KOPT-K1 (cell line): ENCODE results near the gene SH3BGRL2.
"Not testable (repeated sequence)": the region's sequence is repeated elsewhere in the genome, so short reads cannot be mapped to it uniquely, and the experiment has no call there.

Source experiments
- H3K27ac ChIP-seq: fragments of 200-600 bp; sonication (generic); 2 replicates; pipeline ENCODE4 v1.5.1; 2016; ENCODE audit warnings: antibody characterized with exemption, mild to moderate bottlenecking, low read depth, low read length; ENCODE audit not compliant: poor library complexity, severe bottlenecking
- H3K36me3 ChIP-seq: fragments of 200-600 bp; sonication (generic); 2 replicates; pipeline ENCODE4 v1.5.1; 2017; ENCODE audit warnings: antibody characterized with exemption, mild to moderate bottlenecking, low read length, moderate library complexity; ENCODE audit not compliant: insufficient read depth
- H3K9me3 ChIP-seq: fragments of 200-600 bp; sonication (generic); 2 replicates; pipeline ENCODE4 v1.5.1; 2017; ENCODE audit warnings: antibody characterized with exemption, low read length, mild to moderate bottlenecking; ENCODE audit not compliant: insufficient read depth, poor library complexity, severe bottlenecking

Gene SH3BGRL2

DNA sequence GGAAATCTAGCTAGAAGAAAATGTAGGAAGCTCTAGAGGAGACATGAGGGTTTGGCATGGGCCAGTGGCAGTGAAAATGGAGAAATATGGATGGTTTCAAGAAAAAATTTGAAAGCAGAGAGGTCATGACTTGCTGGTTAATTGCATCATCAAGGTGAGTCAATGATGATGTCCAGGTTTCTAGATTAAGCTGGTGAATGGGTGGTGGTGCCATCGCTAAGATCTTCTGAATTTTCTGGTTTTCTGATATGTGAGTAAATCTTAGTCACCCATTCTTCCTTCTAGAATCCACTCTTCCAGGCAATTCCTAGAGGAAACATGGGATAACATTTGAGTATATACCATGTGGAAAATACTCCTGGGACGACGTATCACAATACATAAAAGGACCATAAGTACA, 25.0 kb downstream of the SH3BGRL2 start:
- Histone ChIP-seq H3K9me3 (no peaks in the 10 kb centered on the region), H3K36me3 (no peaks in the 10 kb centered on the region), H3K27ac (no peak overlapping the region)

DNA sequence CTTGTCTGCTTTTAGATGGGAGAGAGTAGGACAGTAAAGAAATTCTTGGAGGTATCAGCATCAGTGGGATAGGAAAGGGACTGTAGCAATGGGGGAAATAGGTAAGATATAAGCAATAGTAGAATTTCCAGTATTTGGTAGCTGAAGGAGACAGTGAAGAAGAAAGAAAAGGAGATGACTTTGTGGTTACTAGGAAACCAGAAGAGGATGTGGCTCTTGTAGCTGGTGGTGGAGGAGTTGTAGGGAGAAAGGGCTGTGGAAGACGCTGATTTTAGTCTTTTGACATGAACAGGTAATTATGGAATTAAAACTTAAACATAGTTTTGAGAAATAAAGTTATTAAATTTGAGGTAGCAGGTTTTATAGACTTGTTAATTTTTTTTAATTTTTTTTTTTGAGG, 26.1 kb downstream of the SH3BGRL2 start:
- H3K36me3 ChIP-seq = no peaks in the 10 kb centered on the region
- no peak overlapping the region for H3K27ac ChIP-seq
- no peaks in the 10 kb centered on the region for H3K9me3 ChIP-seq

DNA sequence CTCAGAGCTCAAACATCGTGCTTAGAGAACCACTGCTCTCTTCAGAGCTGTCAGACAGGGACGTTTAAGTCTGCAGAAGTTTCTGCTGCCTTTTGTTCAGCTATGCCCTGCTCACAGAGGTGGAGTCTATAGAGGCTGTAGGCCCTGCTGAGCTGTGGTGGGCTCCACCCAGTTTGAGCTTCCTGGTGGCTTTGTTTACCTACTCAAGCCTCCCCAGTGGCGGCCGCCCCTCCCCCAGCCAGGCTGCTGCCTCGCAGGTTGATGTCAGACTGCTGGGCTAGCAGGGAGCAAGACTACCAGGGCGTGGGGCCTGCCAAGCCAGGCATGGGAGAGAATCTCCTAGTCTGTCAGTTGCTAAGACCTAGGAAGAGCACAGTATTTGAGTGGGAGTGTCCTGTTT, 32.5 kb downstream of the SH3BGRL2 start:
- not testable (repeated sequence) for H3K27ac ChIP-seq, H3K9me3 ChIP-seq, H3K36me3 ChIP-seq

DNA sequence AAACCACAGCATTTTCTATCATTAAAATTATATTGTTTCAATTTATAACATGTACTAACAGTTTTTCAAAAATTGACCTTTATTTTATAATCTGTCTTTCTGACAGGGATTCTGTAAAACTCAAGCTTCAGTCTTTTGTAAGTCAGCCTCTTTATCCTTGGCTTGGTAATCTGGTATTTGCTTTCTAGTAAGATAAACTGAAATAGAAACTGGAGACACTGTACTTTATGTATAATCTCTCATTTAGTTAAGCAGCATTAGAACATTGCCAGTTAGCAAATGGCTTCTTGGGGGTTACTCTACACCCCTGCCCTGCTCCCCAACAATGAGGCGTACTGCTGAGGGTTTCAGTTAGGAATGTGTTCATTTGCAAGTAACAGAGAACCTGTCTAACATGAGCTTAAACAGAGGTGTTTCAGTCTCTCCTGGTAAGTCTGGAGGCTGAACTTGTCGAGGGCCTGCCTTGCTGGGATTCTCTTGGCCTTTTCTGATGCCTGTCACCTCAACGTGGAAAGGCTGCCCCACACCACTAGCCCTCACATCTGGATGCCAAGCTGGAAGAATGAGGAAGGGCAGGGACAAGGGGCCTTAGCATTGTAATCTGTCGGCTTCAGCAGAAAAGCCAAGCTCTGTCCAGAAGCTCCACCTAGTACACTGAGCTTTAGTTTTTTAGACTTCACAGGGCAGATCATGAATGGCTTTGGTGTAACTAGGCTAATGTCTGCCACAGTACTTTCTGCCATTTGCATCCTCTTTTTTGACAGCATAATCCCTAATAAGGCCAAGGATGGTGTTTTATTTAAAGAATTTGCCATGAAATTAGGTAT, 34.8 kb downstream of the SH3BGRL2 start:
- H3K36me3 ChIP-seq = no peaks in the 10 kb centered on the region
- H3K27ac ChIP-seq = no peak overlapping the region
- H3K9me3 ChIP-seq = no peaks in the 10 kb centered on the region

DNA sequence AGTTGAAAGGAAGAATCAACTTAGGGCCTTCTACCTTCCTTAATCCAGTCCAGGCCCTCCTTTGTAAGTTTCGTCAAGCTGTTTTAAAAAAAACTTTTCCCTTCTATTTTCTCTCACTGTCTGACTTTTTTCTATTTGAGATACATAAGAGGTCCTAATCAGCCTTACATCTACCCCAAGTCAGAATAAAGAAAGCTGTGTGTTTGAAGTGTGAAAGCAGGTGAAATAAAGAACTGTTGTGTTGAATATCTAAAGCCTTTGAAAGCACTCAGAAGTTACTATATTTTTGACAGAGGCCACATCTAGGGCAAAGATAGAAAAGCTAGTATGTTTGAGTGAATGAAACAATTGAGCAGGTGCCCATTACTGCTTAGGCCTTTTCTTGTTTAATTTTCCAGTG, 35.5 kb downstream of the SH3BGRL2 start:
- no peaks in the 10 kb centered on the region for H3K9me3 ChIP-seq

DNA sequence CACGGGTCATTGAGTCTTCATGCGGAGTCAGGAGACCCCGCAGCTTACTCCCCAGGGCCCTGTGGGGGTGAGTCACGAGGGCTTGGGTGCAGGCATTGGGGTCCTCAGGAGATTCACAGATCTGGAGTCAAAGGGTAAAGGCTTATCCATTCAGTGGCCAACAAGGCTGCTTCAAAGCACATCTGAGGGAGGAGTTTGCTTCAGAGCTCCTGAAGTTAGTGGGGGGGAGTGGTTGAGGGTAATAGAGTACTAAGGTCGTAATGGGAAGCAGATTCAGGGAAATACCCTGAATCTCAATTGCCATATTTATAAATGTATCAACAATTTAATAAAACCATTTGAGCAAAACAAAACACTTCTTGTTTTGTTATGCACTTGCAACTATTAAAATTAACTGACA, 37.3 kb downstream of the SH3BGRL2 start:
- Histone ChIP-seq H3K27ac (no peak overlapping the region), H3K9me3 (no peaks in the 10 kb centered on the region), H3K36me3 (no peaks in the 10 kb centered on the region)

More for the DNA sequence above, 35.5 kb downstream of the SH3BGRL2 start:
- no peaks in the 10 kb centered on the region for H3K36me3 ChIP-seq
- no peak overlapping the region for H3K27ac ChIP-seq

DNA sequence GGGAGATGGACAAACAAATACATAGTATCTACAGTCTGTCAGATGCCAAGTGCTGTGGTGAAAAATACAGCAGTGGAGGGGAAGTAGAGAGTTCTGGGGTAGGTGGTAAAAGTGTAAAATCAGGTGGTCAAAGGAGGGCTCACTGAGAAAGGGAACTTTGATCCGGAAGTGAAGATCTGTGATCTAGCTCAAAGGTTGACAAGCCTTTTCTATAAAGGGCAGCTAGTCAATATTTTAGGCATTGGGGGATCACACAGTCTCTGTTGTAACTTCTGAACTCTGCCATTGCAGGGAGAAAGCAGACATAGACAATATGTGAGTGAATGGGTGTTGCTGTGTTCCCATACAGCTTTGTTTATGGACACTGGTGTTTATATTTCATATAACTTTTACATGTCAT, 38.6 kb downstream of the SH3BGRL2 start:
- Histone ChIP-seq H3K9me3 (no peaks in the 10 kb centered on the region), H3K36me3 (no peaks in the 10 kb centered on the region)

DNA sequence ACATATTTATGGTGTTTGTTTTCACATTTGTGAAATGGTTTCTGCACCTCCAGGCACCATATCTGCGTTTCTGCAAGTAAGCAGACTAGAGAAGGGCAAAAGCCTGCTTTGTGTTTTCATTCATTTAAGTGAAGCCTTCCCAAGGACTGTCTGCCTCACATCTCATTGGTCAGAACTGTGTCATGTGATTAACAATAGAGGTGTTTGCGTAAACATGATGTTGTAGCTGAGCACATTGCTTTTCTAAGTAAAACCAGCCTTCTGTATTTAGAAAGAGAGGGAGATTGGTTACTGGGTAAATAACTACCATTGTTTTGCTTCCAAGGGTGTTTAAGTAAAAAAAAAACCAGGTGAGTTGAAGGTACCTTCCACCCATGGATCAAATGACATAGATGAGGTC, 39.7 kb downstream of the SH3BGRL2 start:
- Histone ChIP-seq H3K36me3 (no peaks in the 10 kb centered on the region), H3K27ac (no peak overlapping the region), H3K9me3 (no peaks in the 10 kb centered on the region)

More for the DNA sequence above, 38.6 kb downstream of the SH3BGRL2 start:
- no peak overlapping the region for H3K27ac ChIP-seq

DNA sequence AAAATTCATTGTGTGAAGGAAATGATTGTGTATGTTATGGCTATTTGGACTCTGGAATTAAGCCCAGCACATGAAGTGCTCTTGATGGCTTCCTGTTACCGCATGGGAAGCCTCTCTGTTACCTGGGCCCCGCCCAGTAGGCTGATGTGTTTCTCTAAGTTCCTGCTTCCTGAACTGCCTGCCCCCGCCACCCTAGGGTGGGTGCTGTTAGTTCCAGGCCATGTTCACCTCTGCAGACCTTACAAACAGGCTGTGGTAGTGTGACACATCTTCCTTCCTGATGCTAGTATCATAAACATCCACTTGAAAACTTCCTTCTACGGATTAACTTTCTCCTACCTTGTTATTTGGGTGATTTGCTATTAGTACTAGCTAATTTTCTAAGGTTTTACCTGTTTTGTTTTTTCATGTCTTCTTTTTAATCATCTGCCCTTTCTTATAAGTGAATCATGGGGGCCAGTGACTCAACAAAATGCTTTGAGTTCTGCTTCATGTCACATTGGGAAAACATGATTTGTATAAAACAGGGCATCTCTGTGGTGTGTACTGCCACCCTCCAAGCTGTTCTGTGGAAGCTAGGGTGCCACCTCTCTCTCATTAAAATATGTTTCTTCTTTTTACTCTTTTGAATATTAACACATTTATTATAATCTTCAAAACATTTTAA, 40.6 kb downstream of the SH3BGRL2 start:
- no peaks in the 10 kb centered on the region for H3K36me3 ChIP-seq
- H3K27ac ChIP-seq = no peak overlapping the region
- no peaks in the 10 kb centered on the region for H3K9me3 ChIP-seq

DNA sequence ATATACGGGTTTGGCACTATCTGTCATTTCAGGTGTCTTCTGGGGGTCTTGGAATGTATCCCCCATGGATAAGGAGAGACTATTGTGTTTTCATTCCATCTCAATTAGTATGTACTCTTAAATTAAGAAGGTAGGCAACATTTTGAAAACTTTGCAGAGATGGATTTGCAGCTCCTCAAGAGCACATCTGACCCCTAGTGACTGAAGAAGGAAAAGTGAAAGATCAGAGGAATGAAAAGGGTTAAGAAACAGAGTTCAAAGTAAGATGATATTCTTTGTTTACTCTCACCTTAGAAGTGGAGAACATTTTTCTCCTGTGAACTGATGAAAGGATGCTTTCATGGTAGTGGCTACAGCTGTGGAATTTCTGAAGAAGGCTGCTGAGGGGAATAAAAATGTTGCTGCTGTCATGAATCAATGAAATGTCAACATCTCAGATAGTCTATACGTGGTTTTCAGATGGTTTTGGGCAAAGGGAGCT, 41.5 kb downstream of the SH3BGRL2 start:
- Histone ChIP-seq H3K27ac (no peak overlapping the region), H3K9me3 (no peaks in the 10 kb centered on the region), H3K36me3 (no peaks in the 10 kb centered on the region)

DNA sequence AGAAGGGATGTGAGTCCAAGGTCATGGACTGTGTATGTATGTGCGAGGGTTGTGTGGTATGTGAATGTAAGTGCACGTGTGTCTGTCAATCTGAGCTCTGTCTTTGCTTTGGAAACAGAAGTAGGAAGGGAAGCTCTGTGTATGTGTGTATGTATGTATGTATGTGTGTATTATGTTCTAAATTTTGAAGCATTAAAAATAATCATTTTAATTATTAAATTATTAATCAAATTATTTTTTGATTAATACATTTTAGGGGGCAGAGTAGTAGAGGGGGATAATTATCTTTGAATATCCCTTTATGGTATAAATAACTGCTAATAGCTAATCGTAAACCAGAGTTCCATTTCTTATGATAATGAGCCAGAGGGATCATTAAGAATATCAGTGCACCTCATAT, 42.8 kb downstream of the SH3BGRL2 start:
- Histone ChIP-seq H3K27ac (no peak overlapping the region), H3K36me3 (no peaks in the 10 kb centered on the region), H3K9me3 (no peaks in the 10 kb centered on the region)

DNA sequence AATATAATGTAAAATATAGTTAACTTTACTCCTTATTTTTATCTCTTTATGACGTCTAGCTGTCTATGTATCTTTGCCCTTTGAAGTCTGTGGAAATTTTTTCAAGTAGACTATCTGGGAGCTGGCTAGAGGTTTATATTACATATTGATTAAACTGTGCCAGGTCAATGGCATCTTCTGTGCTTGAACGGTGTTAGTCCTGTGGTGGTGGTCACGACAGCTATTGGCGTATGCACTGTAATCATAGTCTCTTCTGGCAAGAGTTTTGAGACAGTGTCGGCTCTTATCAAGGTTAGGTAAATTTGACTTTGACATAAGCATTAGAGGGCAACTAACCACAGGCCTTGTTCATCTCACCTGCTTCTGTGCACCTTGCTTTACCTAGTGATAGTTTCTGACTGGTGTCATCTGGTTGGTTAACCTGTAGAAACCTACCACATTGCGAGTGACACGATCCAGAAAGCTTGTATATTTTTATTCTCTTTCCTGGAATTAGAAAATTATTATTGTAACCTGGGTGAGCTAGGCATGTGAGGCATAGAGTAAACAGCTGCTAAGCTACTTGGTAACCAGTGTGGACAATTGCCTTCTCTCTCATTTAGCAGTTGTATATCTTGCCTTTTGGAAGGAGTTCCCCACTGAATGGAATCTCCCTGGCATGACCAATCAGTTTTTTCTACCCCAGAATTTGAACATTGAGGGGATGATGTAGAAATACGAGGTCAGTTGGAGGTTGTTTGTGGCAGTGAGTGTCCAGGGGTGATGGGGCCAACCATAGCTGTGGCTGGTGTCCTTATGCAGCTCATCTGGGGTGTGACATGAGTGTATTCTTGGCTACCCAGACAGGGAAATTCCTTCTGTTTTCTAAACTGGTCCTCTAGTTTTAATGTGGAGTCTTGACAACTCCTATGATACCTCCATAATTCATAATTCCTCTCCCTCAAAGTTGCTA, 45.9 kb downstream of the SH3BGRL2 start:
- Histone ChIP-seq H3K36me3 (no peaks in the 10 kb centered on the region), H3K9me3 (no peaks in the 10 kb centered on the region), H3K27ac (no peak overlapping the region)

DNA sequence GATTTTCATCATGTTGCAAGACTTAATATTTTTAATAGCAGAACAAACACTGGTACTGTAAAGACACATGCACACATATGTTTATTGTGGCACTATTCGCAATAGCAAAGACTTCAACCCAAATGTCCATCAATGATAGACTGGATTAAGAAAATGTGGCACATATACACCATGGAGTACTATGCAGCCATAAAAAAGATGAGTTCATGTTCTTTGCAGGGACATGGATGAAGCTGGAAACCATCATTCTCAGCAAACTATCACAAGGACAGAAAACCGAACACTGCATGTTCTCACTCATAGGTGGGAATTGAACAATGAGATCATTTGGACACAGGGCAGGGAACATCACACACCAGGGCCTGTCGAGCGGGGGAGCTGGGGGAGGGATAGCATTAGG, 51.6 kb downstream of the SH3BGRL2 start:
- H3K9me3 ChIP-seq, H3K27ac ChIP-seq, H3K36me3 ChIP-seq: not testable (repeated sequence)

DNA sequence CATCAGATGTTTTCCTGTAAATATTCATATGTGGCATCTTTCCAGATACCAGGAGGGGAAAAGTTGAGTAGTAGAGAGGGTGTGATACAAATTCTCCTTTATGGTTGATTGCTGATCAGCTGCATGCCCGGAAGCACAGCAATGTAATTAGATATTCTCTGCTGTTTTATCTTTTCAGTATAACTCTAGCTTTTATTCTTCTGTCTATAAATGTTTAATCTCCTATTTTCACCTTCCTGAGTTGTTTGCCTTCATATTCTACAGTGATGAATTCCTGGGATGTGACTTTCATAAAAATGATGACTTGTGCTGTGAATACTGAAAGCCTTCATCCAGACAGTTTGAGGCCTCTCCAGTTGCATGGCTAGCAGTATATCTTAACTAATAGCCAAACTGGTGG, 53.7 kb downstream of the SH3BGRL2 start:
- Histone ChIP-seq H3K36me3 (no peaks in the 10 kb centered on the region), H3K27ac (no peak overlapping the region), H3K9me3 (no peaks in the 10 kb centered on the region)
